NCI-H1694 treated with DMSO at 0.1 percent for 48 hours (cell line): ENCODE results near the gene ITGA8.
A peak's percentile ranks its signal among the peaks of the same experiment; 100 is the strongest.
"Not testable (repeated sequence)": the region's sequence is repeated elsewhere in the genome, so short reads cannot be mapped to it uniquely, and the experiment has no call there.

ENCODE experiments used
- DNase-seq: peaks from one replicate; lab custom pipeline; 2025; lab: John Stamatoyannopoulos, UW

The ITGA8 gene

DNA sequence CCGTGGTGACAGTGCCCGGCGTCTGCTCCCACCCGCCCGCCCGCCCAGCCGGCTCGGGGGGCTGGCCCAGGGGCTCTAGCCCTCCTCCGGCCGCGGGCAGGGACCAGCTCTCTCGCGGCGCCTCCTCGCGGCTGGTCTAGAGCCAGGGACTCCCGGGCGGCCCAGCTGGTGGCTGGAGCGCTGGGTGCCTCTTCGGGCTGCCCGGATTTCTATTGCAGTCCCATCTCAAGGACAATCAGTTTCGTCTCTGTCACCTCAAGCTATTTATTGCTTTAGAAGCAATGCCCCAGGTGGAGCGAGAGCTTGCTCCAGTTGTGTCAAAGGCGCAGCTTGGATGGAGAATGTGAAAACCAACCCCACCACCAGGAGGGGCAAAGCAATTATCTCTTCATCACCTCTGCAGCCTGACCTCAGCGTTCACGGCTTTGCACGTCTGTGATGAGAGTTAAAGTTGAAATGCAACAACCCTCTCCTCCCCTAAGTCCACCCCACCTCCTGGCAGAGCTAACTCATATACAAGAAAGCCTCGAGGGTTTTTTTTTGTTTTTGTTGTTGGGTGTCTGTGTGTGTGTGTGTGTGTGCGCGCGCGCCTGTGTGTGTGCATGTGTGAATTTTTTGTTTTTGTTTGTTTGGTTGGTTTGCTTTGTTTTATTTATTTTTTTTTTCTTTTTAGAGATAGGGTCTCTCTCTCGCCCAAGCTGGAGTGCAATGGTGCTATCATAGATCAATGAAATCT, at the start of gene ITGA8:
Gene ITGA8 (minus strand): TSS at position 24 of the 736 bp plus-strand sequence. CDS start 151 bp downstream, outside the sequence.
- peak; percentile 19 for DNase-seq

DNA sequence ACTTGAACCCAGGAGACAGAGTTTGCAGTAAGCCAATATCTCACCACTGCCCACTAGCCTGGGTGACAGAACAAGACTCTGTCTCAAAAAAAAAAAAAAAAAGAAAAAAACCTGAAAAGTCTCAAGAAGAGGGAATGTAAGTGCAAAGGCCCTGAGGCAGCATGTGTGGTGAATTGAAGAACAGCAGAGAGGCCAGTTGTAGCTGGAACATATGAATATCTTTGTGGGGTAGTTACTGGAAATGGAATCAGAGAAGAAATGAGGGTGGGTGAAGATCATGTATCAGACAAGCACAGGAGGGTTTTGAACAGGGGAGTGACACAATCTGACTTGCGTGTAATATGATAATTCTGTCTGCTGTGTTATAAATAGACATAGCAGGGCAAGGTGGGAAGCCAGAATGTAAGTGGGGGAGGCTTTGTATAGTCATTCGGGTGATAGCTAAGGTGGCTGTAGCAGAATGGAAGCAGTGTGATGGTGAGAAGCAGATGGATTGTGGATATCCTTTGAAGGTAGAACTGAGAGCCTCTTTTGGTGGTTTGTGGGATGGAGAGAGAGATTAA, 45.3 kb upstream of the ITGA8 start:
- no peak for DNase-seq

- DNase-seq = no peak
Observed at GRCh38 chr10:15763006-15763405, 43.3 kb upstream of the ITGA8 start.

- not testable (repeated sequence) for DNase-seq
Observed at GRCh38 chr10:15762239-15762638, 42.5 kb upstream of the ITGA8 start.

DNA sequence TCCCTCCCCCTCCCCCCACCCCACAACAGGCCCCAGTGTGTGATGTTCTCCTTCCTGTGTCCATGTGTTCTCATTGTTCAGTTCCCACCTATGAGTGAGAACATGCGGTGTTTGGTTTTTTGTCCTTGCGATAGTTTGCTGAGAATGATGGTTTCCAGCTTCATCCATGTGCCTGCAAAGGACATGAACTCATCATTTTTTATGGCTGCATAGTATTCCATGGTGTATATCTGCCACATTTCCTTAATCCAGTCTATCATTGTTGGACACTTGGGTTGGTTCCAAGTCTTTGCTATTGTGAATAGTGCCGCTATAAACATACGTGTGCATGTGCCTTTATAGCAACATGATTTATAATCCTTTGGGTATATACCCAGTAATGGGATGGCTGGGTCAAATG, 41.5 kb upstream of the ITGA8 start:
- not testable (repeated sequence) for DNase-seq

GRCh38 chr10:15760681-15761080, 41.0 kb upstream of the ITGA8 start:
- no peak for DNase-seq

DNA sequence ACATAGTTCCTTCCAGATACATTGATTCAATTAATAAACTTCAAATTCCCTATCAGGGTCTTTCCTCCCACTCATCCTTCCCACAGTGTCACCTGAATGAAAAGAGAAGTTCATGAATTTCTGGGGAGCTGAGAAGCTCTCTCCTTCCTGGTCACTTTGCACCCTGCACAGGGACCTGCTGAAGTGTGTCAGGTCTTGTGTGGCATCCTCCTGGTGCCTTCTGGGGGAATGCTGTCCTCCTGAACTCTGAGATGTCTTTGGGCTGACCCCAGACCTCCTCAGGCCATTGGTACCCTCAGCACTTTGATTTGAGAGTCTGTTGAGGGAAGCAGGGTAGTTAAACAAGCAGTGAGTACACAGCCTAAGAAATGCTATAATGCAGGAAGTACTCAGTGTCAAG, 39.5 kb upstream of the ITGA8 start:
- DNase-seq = no peak

GRCh38 chr10:15758618-15759017, 38.9 kb upstream of the ITGA8 start:
- no peak for DNase-seq

- no peak for DNase-seq
Observed at GRCh38 chr10:15754937-15755336, 35.2 kb upstream of the ITGA8 start.

- DNase-seq = no peak
Observed at GRCh38 chr10:15751046-15751445, 31.3 kb upstream of the ITGA8 start.

GRCh38 chr10:15748126-15748525, 28.4 kb upstream of the ITGA8 start:
- no peak for DNase-seq

DNA sequence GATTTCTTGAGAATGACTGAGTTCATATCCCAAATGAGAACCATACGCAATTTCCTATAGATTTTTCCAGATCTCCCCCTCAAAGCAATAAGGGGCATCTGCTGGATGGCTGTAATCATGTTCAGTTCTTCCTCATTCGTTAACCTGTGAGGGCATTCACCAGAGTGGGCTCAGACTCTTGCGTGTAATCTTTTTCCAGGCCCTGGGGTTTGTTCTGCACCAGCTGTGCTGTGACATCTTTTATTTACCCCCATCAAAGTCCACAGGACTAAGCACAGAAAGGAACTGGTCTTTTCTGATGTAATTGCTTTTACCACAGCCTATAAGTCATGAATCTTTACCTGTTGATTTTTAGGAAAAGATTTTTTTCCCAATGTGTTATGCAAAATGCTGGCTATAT, 27.9 kb upstream of the ITGA8 start:
- no peak for DNase-seq

DNA sequence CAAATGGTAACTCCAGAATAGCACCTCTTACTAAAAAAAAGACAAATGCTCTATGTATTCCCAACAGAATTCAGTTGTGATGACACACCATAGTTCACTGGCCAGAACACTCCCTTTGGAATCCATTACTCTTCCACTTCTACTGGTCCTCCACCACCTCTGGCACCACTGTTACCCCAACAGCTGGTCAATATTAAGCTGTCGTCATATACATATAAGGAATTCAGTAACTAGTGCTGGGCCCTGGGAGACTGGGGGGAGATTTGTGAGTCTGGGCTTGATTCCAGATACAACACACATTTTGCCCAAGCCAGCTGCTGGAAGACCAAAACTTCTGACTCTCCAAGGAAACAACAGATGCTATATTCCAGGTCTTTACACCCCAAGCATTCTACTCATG, 26.0 kb upstream of the ITGA8 start:
- no peak for DNase-seq

GRCh38 chr10:15744217-15744865, 24.6 kb upstream of the ITGA8 start:
- no peak for DNase-seq

DNA sequence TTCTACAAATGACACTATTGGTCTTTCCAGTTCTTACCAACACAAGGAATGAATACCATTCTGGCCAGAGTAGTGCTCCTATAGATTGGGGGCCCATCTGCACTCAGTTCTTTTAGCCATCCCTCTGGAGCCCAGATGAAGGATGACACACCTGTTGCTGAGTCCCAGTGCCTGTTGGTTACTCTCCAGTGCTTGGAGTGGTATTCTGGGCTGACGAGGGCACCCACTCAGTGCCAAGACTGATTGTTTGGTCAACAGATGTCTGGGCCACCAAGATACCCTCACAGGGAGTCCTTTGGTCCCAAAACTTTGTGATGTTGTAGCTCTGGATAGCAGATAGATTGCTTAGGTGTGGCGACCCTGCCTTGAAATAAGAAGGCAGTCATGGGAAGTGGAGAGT, 23.7 kb upstream of the ITGA8 start:
- DNase-seq = no peak

GRCh38 chr10:15742836-15743235, 23.1 kb upstream of the ITGA8 start:
- DNase-seq = no peak

DNA sequence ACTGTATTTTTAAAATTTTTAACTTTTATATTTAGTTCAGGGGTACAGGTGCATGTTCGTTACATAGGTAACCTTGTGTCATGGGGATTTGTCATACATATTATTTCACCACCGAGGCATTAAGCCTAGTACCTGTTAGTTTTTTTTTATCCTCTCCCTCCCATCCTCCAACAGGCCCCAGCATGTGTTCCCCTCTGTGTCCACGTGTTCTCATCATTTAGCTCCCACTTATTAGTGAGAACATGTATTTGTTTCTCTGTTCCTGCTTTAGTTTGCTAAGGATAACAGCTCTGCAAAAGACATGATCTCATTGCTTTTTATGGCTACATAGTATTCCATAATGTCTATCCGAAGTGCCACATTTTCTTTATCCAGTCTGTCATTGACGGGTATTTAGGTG, 22.4 kb upstream of the ITGA8 start:
- DNase-seq = no peak

DNA sequence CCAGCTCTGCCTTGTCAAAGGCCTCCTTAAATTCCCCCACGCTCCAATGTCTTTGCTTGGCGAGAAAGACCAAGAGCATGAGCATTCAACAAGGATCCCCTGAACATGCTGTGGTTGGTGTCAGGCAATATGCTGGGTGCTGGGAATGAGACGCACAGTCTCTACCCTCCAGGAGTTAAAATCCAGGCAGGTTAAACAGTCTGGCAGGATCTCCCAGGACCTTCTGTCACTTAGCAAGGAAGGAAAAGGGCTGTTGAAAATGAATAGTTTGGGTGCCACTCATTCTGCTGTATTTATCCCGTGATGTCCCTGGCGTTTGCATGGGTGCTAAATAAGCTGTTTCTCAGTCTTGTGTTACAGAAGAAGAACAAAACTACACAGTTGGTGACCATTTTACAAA, 21.9 kb upstream of the ITGA8 start:
- no peak for DNase-seq

DNA sequence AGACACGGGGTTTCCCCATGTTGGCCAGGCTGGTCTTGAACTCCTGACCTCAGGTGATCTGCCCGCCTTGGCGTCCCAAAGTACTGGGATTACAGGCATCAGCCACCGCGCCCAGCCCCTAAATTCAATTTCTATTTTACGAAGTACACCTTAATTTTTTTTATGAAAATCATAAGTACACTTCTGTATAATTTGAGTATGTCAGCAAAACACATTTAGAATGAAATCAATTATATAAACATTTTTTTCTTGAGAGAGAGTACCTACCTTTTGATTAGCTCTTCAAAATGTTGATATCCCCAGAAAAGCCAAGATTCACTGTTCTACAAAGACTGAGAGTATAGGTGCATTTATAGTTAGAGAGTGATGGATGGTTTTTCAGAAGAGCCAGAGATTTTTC, 20.5 kb upstream of the ITGA8 start:
- no peak for DNase-seq

GRCh38 chr10:15739254-15739970, 19.7 kb upstream of the ITGA8 start:
- DNase-seq = no peak

- DNase-seq = no peak
Observed at GRCh38 chr10:15738270-15738925, 18.7 kb upstream of the ITGA8 start.

DNA sequence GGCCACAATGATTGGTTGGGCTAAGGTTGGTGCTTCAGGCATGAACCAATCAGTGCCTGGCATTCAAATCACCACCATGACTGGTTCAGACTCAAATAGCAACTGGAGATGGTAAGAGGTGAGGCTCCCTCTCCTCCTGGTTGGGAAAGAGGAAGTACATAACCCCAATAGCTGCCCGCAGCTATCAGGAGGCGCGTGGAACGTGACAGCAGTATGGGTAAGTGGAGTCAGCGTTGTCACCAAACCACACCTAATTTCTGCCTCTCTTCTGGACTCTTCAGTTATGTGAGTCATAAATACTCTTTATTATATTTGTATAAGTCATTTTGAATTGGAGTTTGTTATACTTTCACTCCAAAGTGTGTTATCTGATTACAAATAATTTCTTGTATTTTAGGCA, 17.9 kb upstream of the ITGA8 start:
- no peak for DNase-seq
